Upper lobe of left lung (tissue), 4 donors: ENCODE data around the gene SLC35B4.

Experiments used
- CTCF ChIP-seq, 6 experiments: fragments of 450-650 bp in 4 of 6; fragments of 200-600 bp in 2 of 6; sonication (generic) in 2 of 6; IDR thresholded peaks; one replicate each; pipeline ENCODE4 v1.5.1; 2016 to 2019; ENCODE audit warnings: antibody characterized with exemption in 6 of 6
- EP300 ChIP-seq, 4 donors: sonication (generic); formaldehyde crosslinking; IDR thresholded peaks; one replicate each; pipeline ENCODE4 v1.5.1; 2017; ENCODE audit warnings: antibody characterized with exemption in 4 of 4, control low read depth in 2 of 4
- POLR2A ChIP-seq, 4 donors: fragments of 450-650 bp; IDR thresholded peaks; one replicate each; pipeline ENCODE4 v1.5.1; 2016 to 2017; ENCODE audit warnings: antibody characterized with exemption in 4 of 4, mild to moderate bottlenecking in 2 of 4

DNA sequence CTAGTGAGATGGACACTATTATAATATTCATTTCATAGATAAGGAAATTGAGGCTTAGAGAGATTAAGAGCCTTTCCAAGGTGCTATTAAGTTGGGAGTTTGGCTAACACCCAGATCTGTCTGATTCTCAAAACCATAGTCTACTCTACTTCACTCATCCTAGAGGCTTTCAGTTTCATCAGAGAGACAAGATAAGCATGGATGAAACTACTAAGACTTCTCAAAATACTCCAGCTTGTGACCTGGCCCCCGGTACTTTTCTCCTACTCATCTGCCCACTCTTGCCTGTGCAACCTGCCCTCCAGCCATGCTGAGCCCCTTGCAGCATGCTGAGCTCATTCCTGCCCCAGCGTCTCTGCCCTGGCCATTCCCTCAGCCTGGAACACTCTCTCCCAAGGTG lies 12.2 kb upstream of the SLC35B4 start:
- no peak for TF ChIP-seq EP300 (IDR thresholded peaks at IDR 0.05)
- TF ChIP-seq POLR2A (IDR thresholded peaks at IDR 0.05) = no peak
- TF ChIP-seq CTCF (IDR thresholded peaks at IDR 0.05) = no peak
